ENCODE results near the gene USP22.

USP22 gene

DNA sequence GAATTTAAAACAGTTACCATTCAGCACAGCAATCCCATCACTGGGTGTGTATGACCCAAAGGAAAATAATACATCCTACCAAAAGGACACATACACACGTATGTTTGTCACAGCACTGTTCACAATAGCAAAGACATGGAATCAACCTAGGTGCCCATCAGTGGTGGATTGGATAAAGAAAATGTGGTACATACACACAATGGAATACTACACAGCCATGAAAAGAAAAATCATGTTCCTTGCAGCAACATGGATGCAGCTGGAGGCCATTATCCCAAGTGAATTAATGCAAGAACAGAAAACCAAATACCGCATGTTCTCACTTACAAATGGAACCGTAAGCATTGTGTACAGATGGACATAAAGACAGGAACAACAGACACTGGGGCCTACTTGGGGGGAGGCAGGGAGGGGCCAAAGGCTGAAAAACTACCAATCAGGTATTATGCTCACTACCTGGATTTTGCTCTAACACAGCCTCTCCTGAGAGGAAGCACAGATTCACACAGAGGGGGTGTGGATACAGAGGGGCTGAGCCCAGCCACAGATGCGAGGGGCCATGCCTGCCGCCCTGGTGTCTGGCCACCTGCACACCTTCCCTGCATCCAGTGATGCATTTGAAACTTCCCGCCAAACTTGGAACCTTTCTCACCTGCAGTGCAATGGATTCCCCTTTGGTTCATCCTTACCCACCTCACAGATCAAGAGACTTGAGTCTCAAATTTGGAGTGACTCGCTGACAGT lies 55.9 kb downstream of the USP22 start:
- no peaks in the 10 kb centered on the region for H4K20me1 ChIP-seq (ENCODE audit: insufficient read depth)
- no peaks in the 10 kb centered on the region for H3K36me3 ChIP-seq (ENCODE audit: insufficient read depth)
- H3K4me2 ChIP-seq, result no peak overlapping the region
- H2AFZ ChIP-seq (ENCODE audit: low read depth), result no peak overlapping the region
- no peaks in the 10 kb centered on the region for H3K4me1 ChIP-seq (ENCODE audit: low read depth, poor library complexity, severe bottlenecking)
- TF ChIP-seq, protein P1, sequence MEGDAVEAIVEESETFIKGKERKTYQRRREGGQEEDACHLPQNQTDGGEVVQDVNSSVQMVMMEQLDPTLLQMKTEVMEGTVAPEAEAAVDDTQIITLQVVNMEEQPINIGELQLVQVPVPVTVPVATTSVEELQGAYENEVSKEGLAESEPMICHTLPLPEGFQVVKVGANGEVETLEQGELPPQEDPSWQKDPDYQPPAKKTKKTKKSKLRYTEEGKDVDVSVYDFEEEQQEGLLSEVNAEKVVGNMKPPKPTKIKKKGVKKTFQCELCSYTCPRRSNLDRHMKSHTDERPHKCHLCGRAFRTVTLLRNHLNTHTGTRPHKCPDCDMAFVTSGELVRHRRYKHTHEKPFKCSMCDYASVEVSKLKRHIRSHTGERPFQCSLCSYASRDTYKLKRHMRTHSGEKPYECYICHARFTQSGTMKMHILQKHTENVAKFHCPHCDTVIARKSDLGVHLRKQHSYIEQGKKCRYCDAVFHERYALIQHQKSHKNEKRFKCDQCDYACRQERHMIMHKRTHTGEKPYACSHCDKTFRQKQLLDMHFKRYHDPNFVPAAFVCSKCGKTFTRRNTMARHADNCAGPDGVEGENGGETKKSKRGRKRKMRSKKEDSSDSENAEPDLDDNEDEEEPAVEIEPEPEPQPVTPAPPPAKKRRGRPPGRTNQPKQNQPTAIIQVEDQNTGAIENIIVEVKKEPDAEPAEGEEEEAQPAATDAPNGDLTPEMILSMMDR (conservative IDR thresholded peaks at IDR 0.05; ENCODE audit: low read depth, low read length), result no peak
- no peaks in the 10 kb centered on the region for H3K27me3 ChIP-seq (ENCODE audit: insufficient read depth, low read depth)
- H3K4me3 ChIP-seq (IDR thresholded peaks at IDR 0.05; ENCODE audit: insufficient read depth, low read depth, low read length), result no peak overlapping the region
- H3K79me2 ChIP-seq (ENCODE audit: insufficient read depth, low read depth), result no peaks in the 10 kb centered on the region
- no peak overlapping the region for H3K9ac ChIP-seq
- H3K27ac ChIP-seq, result no peak overlapping the region

DNA sequence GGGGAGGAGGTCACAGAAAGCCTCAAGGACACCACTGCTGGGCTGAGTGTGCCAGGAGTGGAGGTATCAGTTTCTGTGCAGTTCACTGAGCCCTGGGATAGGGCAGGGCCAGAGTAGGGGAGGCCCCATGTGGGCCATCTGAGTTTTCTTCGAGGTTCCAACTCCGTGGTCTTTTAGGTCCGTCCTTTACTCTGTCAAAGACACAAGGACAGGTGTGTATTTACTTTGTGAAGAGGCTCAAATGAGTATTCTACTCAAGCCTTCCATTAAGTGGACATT lies 59.5 kb downstream of the USP22 start:
- Histone ChIP-seq H3K4me3 (IDR thresholded peaks at IDR 0.05; ENCODE audit: insufficient read depth, low read depth, low read length) (no peak overlapping the region), H3K4me1 (ENCODE audit: low read depth, poor library complexity, severe bottlenecking) (no peaks in the 10 kb centered on the region), H3K27me3 (ENCODE audit: insufficient read depth, low read depth) (no peaks in the 10 kb centered on the region), H3K36me3 (ENCODE audit: insufficient read depth) (no peaks in the 10 kb centered on the region), H3K9ac (no peak overlapping the region), H3K27ac (no peak overlapping the region), H4K20me1 (ENCODE audit: insufficient read depth) (no peaks in the 10 kb centered on the region), H3K79me2 (ENCODE audit: insufficient read depth, low read depth) (no peaks in the 10 kb centered on the region), H3K4me2 (no peak overlapping the region), H2AFZ (ENCODE audit: low read depth) (no peak overlapping the region)
- TF ChIP-seq, protein P1 (conservative IDR thresholded peaks at IDR 0.05; ENCODE audit: low read depth, low read length), result no peak

DNA sequence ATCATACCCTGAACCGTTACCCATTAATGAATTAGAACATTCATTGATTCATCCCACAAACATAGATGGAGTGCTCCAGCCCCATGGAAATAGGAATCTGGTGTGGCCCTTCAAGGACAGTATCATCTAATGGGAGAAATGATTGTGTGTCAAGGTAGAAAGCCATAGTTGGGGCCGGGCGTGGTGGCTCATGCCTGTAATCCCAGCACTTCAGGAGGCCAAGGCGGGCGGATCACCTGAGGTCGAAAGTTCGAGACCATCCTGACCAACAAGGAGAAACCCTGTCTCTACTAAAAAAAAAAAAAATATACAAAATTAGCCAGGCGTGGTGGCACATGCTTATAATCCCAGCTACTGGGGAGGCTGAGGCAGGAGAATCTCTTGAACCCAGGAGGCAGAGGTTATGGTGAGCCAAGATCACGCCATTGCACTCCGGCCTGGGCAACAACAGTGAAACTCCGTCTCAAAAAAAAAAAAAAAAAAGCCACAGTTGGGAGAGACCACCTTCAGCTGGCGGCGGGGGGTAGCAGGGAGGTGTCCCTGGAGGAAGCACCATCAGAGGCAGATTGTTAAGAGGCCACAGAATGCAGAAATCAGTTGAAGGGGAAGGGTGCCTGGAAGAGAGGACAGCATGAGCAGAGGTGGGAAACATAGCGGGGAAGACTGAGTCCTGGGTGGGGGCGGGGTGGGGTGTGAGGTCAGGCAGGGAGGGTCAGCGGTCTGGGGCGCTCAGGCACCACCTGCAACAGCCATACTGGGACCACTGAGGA lies 60.0 kb downstream of the USP22 start:
- TF ChIP-seq, protein P1 (conservative IDR thresholded peaks at IDR 0.05; ENCODE audit: low read depth, low read length), result no peak
- no peak overlapping the region for H2AFZ ChIP-seq (ENCODE audit: low read depth)
- H3K27ac ChIP-seq, result no peak overlapping the region
- no peak overlapping the region for H3K4me3 ChIP-seq (IDR thresholded peaks at IDR 0.05; ENCODE audit: insufficient read depth, low read depth, low read length)
- no peaks in the 10 kb centered on the region for H4K20me1 ChIP-seq (ENCODE audit: insufficient read depth)
- H3K36me3 ChIP-seq (ENCODE audit: insufficient read depth), result no peaks in the 10 kb centered on the region
- no peak overlapping the region for H3K4me2 ChIP-seq
- no peaks in the 10 kb centered on the region for H3K4me1 ChIP-seq (ENCODE audit: low read depth, poor library complexity, severe bottlenecking)
- no peaks in the 10 kb centered on the region for H3K27me3 ChIP-seq (ENCODE audit: insufficient read depth, low read depth)
- no peaks in the 10 kb centered on the region for H3K79me2 ChIP-seq (ENCODE audit: insufficient read depth, low read depth)
- no peak overlapping the region for H3K9ac ChIP-seq

DNA sequence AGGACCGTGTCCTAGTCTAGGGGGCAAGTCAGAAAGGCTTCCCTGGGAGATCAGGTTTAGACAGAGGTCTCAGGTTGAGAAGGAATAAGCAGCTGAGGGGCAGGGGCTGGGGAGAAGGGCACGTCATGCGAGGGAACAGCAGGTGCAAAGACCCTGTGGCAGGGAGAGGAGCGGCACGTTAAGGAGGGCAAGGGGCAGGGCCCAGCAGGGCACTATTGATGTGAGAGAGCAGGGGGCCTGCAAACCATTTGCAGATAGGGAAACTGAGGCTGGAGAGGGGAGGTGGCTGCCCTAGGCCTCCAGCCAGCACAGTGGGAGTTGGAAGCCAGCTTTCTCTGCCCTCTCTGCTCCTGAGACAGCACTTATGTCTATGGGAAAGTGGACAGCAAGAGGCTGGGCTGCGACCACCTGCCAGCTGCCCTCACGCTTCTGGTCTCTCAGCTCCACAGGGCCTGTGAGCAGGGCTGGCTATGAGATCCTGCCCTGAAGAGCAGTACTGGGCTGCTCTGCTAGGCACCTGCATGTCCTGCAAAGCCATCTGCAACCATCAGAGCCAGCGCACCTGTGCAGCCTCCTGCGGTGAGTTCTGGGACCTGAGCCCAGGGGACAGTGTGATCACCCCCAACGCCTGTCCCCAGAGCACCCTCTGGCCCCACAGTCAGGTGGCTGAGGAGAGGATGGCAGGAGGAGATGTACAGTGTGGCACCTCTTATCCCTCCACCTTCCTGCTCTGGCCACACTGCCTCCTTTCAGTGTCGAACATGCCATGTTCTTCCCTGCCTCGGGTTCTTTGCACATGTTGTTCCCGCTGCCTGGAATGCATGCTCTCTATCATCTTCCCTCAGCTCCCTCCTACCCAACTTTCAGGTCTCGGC lies 61.5 kb downstream of the USP22 start:
- Histone ChIP-seq H3K4me3 (IDR thresholded peaks at IDR 0.05; ENCODE audit: insufficient read depth, low read depth, low read length) (no peak overlapping the region), H3K4me1 (ENCODE audit: low read depth, poor library complexity, severe bottlenecking) (no peaks in the 10 kb centered on the region), H4K20me1 (ENCODE audit: insufficient read depth) (no peaks in the 10 kb centered on the region), H3K9ac (no peak overlapping the region), H3K27me3 (ENCODE audit: insufficient read depth, low read depth) (no peaks in the 10 kb centered on the region), H3K79me2 (ENCODE audit: insufficient read depth, low read depth) (no peaks in the 10 kb centered on the region), H2AFZ (ENCODE audit: low read depth) (no peak overlapping the region), H3K36me3 (ENCODE audit: insufficient read depth) (no peaks in the 10 kb centered on the region), H3K4me2 (no peak overlapping the region), H3K27ac (no peak overlapping the region)
- TF ChIP-seq, protein P1 (conservative IDR thresholded peaks at IDR 0.05; ENCODE audit: low read depth, low read length), result no peak

Data from KMS-11 (cell line).